OCI-LY7 (cell line): ENCODE measurements around the gene PDE4A. TPM values are rescaled to one million over a fixed set of nuclear protein-coding genes. Genes with fewer than 3 reads are reported as not detected.

Source experiments
- BruUV-seq: library from RNA; stranded (reverse); fragments of 400-500 nt; replicated peaks from 2 replicates; lab custom pipeline; 2021; lab: Mats Ljungman, UMichigan
- CTCF ChIA-PET: fragments of 300-600 bp; sonication (Branson Sonifier 250); formaldehyde crosslinking; loops from one replicate; lab custom pipeline; 2022; ENCODE audit warnings: antibody characterized with exemption; ENCODE audit not compliant: unreplicated experiment; lab: Charles Lee
- POLR2A ChIA-PET: fragments of 300-600 bp; sonication (Branson Sonifier 250); formaldehyde crosslinking; loops from one replicate; lab custom pipeline; 2022; ENCODE audit warnings: antibody characterized with exemption; lab: Charles Lee
- DNase-seq: peaks from one replicate; pipeline ENCODE4 v3.0.0-alpha.2; 2015; ENCODE audit warnings: low spot score
- H2AFZ ChIP-seq: fragments of 200-600 bp; sonication (generic), shearing (Covaris generic); 2 replicates; pipeline ENCODE4 v1.6.1; 2014; ENCODE audit warnings: mild to moderate bottlenecking, antibody characterized with exemption, low read length, moderate library complexity
- H3K27ac ChIP-seq: fragments of 200-600 bp; sonication (generic); 2 replicates; pipeline ENCODE4 v1.5.1; 2014; ENCODE audit warnings: mixed run types, low read depth, mild to moderate bottlenecking, moderate library complexity, low read length, inconsistent platforms; ENCODE audit not compliant: poor library complexity, severe bottlenecking
- H3K36me3 ChIP-seq: fragments of 200-600 bp; sonication (generic); 2 replicates; pipeline ENCODE4 v1.6.1; 2014; ENCODE audit warnings: mild to moderate bottlenecking, antibody characterized with exemption, low read length, moderate library complexity, mixed read lengths; ENCODE audit not compliant: insufficient read depth
- H3K4me1 ChIP-seq: fragments of 200-600 bp; sonication (generic); 2 replicates; pipeline ENCODE4 v1.5.1; 2014; ENCODE audit warnings: mild to moderate bottlenecking, low read length; ENCODE audit not compliant: insufficient read depth, poor library complexity, severe bottlenecking
- H3K4me2 ChIP-seq: fragments of 200-600 bp; sonication (generic); 2 replicates; pipeline ENCODE4 v1.6.1; 2014; ENCODE audit warnings: mild to moderate bottlenecking, low read length
- H3K4me3 ChIP-seq: fragments of 200-600 bp; sonication (generic); 2 replicates; pipeline ENCODE4 v1.5.1; 2014; ENCODE audit warnings: mild to moderate bottlenecking, low read depth, low read length; ENCODE audit not compliant: poor library complexity, severe bottlenecking
- H3K79me2 ChIP-seq: fragments of 200-600 bp; sonication (generic); 2 replicates; pipeline ENCODE4 v1.6.1; 2016; ENCODE audit warnings: low read depth, mild to moderate bottlenecking, low read length, moderate library complexity, mixed read lengths; ENCODE audit not compliant: insufficient read depth
- H3K9me2 ChIP-seq: fragments of 200-600 bp; sonication (generic); 2 replicates; pipeline ENCODE4 v1.6.1; 2016; ENCODE audit warnings: mild to moderate bottlenecking, low read length, mixed read lengths; ENCODE audit not compliant: insufficient read depth
- H3K9me3 ChIP-seq: fragments of 200-600 bp; sonication (generic); 2 replicates; pipeline ENCODE4 v1.6.1; 2014; ENCODE audit warnings: mild to moderate bottlenecking, mixed run types, low read length, mixed read lengths
- H4K20me1 ChIP-seq: fragments of 200-600 bp; sonication (generic); 2 replicates; pipeline ENCODE4 v1.6.1; 2014; ENCODE audit warnings: mild to moderate bottlenecking, antibody characterized with exemption, low read length, moderate library complexity, mixed read lengths; ENCODE audit not compliant: insufficient read depth
- CTCF ChIP-seq: fragments of 200-600 bp; sonication (generic); conservative IDR thresholded peaks from 2 replicates; pipeline ENCODE4 v1.5.1; 2014; ENCODE audit warnings: mild to moderate bottlenecking, antibody characterized with exemption, low read length, moderate library complexity, mixed read lengths
- EZH2phosphoT487 ChIP-seq: fragments of 200-600 bp; sonication (generic); IDR thresholded peaks from 2 replicates; pipeline ENCODE4 v1.6.1; 2018; ENCODE audit warnings: low read depth, borderline replicate concordance, mild to moderate bottlenecking, mixed run types, antibody characterized with exemption, low read length, moderate library complexity, mixed read lengths
- intact Hi-C: fragments of 100-400 bp; cut with micrococcal nuclease; formaldehyde crosslinking; loops from one replicate; pipeline ENCODE4 v1.10.0; 2022; ENCODE audit not compliant: unreplicated experiment
- total RNA-seq, 2 experiments: library from RNA; depleted of rRNA in 1 of 2; stranded (reverse); fragments of >200 nt in 1 of 2; shearing (Covaris generic) in 1 of 2; gene quantifications; 2 replicates each; pipeline ENCODE4 v1.2.3, GENCODE V29; 2014 to 2022

PDE4A gene
- total RNA-seq, 2 experiments from 2014 or later, result 16.4 to 45.1 TPM

GRCh38 chr19:10416380-10417257 lies 3.7 kb upstream of the PDE4A start:
- Histone ChIP-seq H3K4me1 (peaks cover 62% of the 10 kb centered on the region), H3K79me2 (peaks cover 52% of the 10 kb centered on the region), H4K20me1 (peaks cover 4% of the 10 kb centered on the region; the same call in 1 of the 2 replicates), H3K4me2 (peak overlapping the region; percentile 72), H3K9me3 (peaks cover 5% of the 10 kb centered on the region; the same call in 1 of the 2 replicates), H3K4me3 (peak overlapping the region; percentile 76), H2AFZ (no peak overlapping the region), H3K27ac (peak overlapping the region; percentile 100), H3K9me2 (no peaks in the 10 kb centered on the region), H3K36me3 (peaks cover 18% of the 10 kb centered on the region)
- no peak for TF ChIP-seq EZH2phosphoT487
- TF ChIP-seq CTCF, result peak; percentile 94
- DNase-seq, result peak; percentile 97
- intact Hi-C loops, result loop anchor here (1.0 to 5.0 kb wide), 2 partner anchors 12 to 556 kb away; no protein-coding TSS in a partner anchor
- CTCF ChIA-PET, result interaction anchor here (1.0 to 2.0 kb wide), 2 partner anchors 9 to 11 kb away, joined by 6 to 27 read pairs; no protein-coding TSS in a partner anchor
- no TSS peak for BruUV-seq
- POLR2A ChIA-PET, result interaction anchor here (1.1 to 4.2 kb wide), 2 partner anchors 9 kb away, joined by 3 to 60 read pairs; no protein-coding TSS in a partner anchor

GRCh38 chr19:10417541-10418234 lies 2.6 kb upstream of the PDE4A start:
- Histone ChIP-seq H3K79me2 (peaks cover 63% of the 10 kb centered on the region), H3K27ac (peak overlapping the region; percentile 100), H3K4me2 (peak overlapping the region; percentile 72), H3K9me3 (peaks cover 5% of the 10 kb centered on the region; the same call in 1 of the 2 replicates), H2AFZ (no peak overlapping the region), H3K36me3 (peaks cover 18% of the 10 kb centered on the region), H3K4me1 (peaks cover 61% of the 10 kb centered on the region), H3K9me2 (no peaks in the 10 kb centered on the region), H3K4me3 (peak overlapping the region; percentile 76), H4K20me1 (peaks cover 7% of the 10 kb centered on the region)
- DNase-seq, result peak; percentile 58
- CTCF ChIA-PET, result interaction anchor here (0.8 to 2.0 kb wide), 2 partner anchors 11 to 12 kb away, joined by 4 to 27 read pairs; no protein-coding TSS in a partner anchor
- intact Hi-C loops, result loop anchor here (5.0 kb wide), 1 partner anchor 555 kb away; no protein-coding TSS in a partner anchor
- no TSS peak for BruUV-seq
- POLR2A ChIA-PET, result interaction anchor here (0.5 to 4.2 kb wide), 5 partner anchors 10 to 158 kb away, joined by 3 to 60 read pairs (median 5); partner anchors contain the start of genes ATG4D and CDC37
- TF ChIP-seq EZH2phosphoT487, result no peak
- no peak for TF ChIP-seq CTCF
